ENCODE measurements around the gene HOXC12. TPM values are rescaled to one million over a fixed set of nuclear protein-coding genes. Genes with fewer than 3 reads are reported as not detected.

HOXC12 gene
- total RNA-seq, 1 experiment from 2014 or later, result not detected

DNA sequence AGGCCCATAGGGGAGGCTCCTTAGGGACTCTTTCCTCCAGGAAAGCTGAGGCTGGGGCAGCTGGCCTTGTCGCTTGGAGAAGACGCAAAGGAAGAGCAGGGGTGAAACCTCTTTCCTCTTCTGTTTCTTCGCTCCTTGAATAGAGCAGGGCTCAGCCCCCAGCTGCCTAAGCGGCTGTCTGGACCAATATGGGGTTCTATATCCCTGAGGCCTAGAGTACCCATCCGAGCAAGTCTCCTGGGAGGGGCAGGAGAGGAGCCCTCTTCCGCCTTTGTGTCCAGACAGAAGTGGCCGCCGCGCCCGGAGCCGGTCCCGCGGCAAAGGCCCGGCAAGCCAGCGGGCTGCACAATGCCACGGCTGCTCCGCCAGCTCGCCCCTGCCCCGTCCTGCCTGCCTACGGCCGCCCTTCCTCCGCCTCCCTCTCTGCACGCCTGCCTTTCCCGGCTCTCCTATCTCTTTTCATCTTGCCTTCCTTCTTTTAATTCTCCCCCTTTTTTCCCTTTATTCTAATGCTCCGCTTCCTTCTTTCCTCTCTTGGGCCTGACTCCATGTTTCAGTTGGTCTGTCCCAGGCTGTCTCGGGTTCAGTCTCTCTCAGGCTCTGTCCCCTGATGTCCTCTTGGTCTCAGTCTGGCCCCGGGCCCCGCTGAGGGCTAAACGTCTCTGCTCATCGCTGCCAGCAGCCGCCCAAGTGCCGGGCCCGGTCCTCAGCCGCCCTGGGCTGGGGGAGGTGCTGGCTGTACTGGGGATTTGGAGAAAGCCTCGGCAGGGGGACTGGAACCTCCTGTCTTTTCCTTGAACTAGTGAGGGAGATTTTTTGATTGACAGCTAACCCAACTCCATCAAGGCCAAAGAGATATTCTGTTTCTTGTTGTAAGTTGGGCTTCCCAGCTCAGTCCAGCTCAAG, 42.8 kb downstream of the HOXC12 start:
- in situ Hi-C loops (cut with HindIII; ENCODE audit: low pct_unique_long_range_greater_than_20kb, low sequenced_read_pairs), result no loop called here
- DNase-seq (ENCODE audit: low read depth, low spot score), result no peak

DNA sequence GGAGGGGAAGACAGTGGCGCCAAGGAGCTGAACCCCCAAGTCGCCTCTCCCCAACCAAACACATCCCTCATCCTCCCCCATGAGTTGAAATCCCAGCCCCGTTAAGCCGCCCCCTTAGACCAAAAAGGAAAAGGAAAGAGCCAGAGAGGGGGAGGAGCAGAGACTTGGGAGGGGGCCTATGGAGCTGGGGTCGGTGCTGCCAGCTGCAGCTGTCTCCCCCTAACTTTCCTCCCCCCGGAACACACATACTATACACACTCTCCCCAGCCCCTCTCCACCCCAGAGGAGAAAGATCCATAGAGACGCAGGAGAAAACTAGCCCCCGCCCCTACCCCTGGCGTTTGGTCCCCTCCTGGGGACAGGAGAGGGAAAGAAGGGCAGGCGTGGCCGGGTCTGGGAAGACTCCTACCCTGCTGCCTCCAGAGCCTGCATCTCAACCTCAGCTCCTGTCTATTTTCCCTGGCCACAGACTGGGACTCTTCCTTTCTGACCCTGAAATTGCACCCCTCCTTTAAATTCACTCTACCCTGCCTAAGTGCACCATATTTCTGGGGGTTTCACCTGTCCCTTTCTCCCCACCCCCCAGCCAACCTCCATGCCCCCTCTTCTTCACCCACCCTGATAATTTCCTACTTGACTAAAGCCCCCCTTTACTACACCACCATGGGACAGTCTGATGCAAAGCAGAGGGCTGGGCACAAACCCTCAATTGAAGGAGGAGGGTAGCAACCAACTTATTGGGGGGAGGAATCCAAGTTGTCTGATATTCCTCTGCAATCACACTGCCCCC, 43.6 kb downstream of the HOXC12 start:
- in situ Hi-C loops (cut with HindIII; ENCODE audit: low pct_unique_long_range_greater_than_20kb, low sequenced_read_pairs), result no loop called here
- no peak for DNase-seq (ENCODE audit: low read depth, low spot score)

DNA sequence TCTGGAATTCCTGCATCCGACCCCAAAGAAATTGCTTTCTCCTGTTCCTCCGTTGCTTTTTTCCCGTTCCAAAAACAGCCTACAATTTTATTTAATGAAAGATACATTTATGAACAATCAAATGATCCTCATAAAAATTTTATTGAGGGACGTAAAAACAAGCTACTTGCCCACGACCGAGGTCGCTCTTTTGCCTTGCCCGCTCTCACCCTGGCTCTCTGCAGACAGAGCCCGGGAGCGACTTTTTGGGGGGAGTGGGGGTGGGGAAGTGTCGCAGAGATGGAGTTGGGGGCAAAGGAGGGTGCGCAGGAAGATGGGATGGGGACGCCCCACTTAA, 44.2 kb downstream of the HOXC12 start:
- DNase-seq (ENCODE audit: low read depth, low spot score), result no peak
- in situ Hi-C loops (cut with HindIII; ENCODE audit: low pct_unique_long_range_greater_than_20kb, low sequenced_read_pairs), result no loop called here

DNA sequence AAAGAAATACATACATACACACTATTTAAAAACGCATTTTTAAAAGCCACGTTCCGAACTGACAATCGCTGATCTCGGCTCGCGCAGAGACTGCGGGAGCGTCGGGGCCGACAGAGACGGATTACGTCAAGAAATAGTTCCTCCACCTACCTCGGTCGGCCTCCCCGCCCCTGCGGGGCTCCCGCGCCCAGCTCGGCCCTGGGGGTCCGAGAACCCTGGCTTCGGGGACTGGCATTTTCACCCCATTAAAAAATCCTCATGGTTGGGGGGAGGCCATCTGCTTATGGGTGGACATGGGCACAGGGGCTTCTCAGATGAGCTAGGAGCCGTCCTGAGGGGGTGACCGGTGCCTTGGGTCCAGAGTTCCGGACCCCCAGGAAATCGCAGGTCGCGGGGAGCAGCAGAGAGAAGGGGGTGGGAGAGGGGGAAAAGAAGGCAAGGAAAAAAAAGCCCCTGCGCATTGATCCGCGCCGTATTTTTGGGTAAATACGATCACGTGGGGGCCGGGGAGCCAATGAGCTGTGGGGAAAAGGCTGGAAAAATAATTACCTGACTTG, 44.9 kb downstream of the HOXC12 start:
- DNase-seq (ENCODE audit: low read depth, low spot score), result peak; percentile 79
- in situ Hi-C loops (cut with HindIII; ENCODE audit: low pct_unique_long_range_greater_than_20kb, low sequenced_read_pairs), result no loop called here

DNA sequence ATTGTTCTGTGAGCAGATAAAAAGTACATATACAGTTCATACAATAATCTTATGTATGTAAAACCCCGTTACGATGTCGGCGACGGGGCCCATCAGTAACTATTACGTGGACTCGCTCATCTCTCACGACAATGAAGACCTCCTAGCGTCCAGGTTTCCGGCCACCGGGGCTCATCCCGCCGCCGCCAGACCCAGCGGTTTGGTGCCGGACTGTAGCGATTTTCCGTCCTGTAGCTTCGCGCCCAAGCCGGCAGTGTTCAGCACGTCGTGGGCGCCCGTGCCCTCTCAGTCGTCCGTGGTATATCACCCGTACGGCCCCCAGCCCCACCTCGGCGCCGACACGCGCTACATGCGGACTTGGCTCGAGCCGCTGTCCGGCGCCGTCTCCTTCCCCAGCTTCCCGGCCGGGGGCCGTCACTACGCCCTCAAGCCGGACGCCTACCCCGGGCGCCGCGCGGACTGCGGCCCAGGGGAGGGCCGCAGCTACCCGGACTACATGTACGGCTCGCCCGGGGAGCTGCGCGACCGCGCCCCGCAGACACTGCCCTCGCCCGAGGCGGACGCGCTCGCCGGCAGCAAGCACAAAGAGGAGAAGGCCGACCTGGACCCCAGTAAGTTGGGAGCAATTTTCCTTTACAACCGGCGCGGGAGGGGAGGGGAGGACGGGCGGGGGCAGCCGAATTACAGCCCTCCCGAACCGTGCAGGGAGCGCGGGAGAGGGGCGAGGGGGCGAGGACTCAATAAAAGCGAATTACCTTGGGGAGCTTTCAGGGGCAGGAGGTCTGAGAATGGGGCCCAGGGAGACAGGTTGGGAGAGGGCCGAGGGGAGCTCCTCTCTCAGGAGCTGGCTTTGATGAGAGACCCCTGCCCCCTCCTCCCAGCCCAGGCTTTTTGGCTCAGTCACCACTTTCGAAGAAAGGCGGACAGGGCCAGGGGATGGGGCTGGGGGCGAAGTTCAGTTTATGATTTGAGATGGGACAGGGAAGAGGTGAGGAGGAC, 45.7 kb downstream of the HOXC12 start, which contains the start of gene HOXC9:
HOXC9 (plus strand) TSS at position 46 of the 999 bp plus-strand sequence; CDS start at position 74, 28 bp downstream.
- in situ Hi-C loops (cut with HindIII; ENCODE audit: low pct_unique_long_range_greater_than_20kb, low sequenced_read_pairs), result no loop called here
- DNase-seq (ENCODE audit: low read depth, low spot score), result no peak

DNA sequence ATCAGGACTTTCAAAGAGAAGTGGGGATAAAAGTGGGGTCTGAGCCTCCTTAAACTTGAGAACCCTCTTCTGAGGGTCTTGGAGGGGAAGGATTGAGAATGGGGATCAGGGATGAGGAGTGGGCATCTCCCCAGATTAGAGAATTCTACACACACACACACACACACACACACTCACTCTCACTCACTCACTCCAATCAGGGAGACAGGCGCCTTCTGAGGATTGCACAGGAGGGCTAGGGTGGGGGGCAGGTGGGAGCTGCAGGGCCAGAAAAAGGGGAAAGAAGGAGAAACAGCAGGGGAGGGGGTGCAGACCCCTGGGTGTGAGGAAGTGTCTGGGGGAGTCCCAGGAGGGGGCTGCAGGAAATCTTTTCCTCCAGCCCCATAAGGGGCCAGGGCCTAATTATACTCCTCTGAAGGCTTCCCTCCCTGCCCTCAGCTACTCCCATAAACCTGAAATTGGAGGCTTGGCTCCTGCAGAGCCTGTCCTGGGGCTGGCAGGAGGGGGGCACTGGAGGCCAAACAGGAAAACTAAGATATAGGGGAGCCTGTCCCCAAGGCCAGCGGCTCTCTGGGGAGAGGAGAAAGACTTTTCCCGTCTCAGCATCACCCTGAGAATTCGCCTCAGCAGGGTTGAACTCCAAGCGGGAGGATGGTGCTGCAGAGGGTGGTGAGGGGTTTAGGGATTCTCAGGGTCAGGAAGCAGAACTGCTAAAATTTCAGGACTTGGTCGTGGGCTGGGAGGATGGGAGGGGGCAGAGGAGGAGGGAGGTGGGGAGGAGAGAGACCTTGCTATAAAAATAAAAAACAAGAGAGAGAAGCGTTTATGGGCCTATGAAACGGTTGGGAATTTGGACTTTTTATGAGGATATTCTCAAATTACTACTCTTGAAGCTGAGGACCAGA, 46.8 kb downstream of the HOXC12 start:
- DNase-seq (ENCODE audit: low read depth, low spot score), result no peak
- in situ Hi-C loops (cut with HindIII; ENCODE audit: low pct_unique_long_range_greater_than_20kb, low sequenced_read_pairs), result no loop called here

DNA sequence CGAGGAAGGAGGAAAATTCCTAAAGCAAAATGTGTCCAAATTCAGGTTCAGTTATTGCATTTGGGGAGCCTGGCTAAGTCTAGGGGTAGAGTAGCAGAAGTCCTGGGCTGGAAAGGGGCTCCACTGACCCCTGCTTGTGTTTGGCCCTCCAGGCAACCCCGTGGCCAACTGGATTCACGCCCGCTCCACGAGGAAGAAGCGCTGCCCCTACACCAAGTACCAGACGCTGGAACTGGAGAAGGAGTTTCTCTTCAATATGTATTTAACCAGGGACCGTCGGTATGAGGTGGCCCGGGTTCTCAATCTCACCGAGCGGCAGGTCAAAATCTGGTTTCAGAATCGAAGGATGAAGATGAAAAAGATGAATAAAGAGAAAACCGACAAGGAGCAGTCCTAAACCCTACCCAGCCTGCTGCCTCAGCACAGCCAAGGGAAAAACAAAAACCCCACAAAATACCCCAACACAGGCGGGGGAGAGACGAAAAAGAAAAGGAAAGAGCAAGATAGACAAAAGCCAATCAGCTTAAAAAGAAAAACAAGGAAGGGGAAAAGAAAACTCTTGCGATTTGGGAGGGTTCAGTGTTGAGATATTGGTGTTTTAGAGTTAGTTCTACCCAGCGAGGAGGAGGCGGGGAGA, 47.7 kb downstream of the HOXC12 start:
- in situ Hi-C loops (cut with HindIII; ENCODE audit: low pct_unique_long_range_greater_than_20kb, low sequenced_read_pairs), result no loop called here
- DNase-seq (ENCODE audit: low read depth, low spot score), result no peak

DNA sequence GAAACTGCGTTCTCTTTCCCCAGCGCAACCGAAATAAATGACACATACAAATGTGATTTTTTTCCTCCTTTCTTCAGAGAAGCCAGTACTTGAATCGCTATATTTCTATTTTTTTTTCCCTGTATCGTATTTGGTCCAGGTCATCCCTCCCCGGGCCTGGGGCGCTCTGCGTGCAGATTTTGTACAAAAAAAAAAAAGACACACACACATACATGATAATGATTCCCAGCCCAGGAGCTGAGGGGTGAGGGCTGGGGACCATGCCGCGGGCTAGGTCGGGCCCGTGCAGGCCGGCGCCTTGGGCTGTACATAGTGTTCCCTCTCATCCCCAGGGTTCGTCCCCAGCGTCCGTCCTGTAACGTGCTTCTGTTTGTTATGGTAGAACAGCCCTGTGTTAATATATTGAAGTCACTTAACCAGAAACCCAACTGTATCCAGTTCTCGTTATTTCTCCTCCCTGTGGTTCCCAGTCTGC, 48.2 kb downstream of the HOXC12 start:
- in situ Hi-C loops (cut with HindIII; ENCODE audit: low pct_unique_long_range_greater_than_20kb, low sequenced_read_pairs), result no loop called here
- DNase-seq (ENCODE audit: low read depth, low spot score), result no peak

DNA sequence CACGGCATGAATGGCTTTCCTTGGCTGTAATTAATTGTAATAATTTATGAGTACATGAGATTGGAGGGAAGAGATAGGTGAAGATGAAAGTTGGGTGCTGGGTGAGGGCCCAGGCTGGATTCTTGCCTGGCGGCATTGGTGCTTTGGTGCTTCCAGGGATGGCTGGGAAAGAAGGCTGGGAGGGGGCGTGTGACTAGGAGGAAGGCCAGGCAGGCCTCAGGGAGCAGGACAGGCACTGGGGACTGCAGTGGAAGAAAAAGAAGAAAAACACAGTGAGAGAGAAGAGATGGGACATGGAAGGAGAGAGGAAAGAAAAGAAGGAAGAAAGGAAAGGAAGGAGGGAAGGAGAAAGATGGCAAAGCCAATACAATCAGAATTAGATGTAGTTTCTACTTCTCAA, 48.9 kb downstream of the HOXC12 start:
- no peak for DNase-seq (ENCODE audit: low read depth, low spot score)
- in situ Hi-C loops (cut with HindIII; ENCODE audit: low pct_unique_long_range_greater_than_20kb, low sequenced_read_pairs), result no loop called here

DNA sequence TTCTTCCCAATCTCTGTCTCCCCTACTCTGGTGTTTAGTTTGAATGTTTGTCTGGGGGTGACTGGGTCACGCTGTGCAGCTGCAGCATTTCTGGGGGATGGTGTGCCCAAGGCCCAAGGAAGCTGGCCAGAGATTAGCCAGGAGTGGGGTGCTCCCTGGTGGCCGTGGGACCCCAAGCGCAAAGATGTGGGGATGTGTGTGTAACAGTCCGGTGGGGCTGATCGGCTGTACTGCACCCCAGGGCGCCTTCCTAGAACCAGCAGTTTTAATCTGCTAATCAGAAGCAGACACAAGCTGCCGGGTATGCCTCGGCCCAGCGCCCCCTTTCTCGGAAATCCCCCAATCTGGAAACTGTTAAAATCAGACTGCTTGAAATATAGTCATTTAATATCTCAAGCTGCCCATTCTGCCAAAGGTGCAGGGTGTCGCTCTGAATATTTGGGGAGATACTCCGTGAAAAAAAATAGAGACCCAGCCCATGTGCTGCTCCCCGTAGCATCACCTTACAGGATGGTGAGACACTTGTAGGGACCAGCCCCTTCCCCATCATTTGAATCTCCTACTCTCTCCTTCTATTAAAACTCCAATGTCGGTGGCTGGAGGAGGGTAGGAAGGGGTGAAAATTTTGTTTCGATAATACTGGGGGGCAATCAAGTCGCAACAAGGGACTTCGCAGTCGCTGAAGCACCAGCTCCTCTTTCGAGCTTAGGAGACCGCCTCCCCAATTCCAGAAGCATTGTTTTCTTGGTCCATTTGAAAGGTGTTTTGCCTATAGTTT, 49.5 kb downstream of the HOXC12 start:
- in situ Hi-C loops (cut with HindIII; ENCODE audit: low pct_unique_long_range_greater_than_20kb, low sequenced_read_pairs), result no loop called here
- DNase-seq (ENCODE audit: low read depth, low spot score), result no peak

DNA sequence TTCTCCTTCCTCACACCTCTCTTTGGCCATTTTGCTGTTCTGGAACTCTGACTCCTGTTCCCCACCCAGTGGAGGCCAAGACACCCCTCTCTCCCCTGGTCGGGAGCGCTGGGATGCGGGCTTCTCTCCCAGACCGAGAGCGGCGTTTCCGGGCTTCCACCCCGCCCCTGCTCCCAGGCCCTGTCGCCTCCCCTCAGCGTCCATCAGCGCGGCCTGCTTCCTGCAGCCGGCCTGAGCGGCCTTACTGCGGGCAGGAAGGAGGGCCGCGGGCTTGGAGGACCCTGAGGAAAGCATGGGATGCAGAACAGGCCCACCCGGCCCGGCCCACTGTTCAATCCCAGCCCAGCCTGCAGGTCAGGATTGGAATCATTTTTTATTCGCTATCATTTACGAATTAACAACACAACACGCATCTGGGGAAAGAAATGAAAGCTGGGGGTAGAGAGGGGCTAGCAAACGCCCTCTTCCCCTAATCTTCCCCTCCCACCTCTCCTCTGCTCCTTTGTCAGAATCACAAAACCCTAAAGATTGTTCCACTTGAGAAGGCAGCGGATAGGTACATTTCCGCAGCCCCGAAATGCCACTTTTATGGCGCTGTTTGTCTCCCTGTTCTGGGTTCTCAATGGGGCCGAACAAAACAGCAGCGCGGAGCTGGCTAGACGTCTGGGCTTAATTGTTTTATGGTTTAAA, 50.3 kb downstream of the HOXC12 start:
- peak; percentile 70 for DNase-seq (ENCODE audit: low read depth, low spot score)
- in situ Hi-C loops (cut with HindIII; ENCODE audit: low pct_unique_long_range_greater_than_20kb, low sequenced_read_pairs), result no loop called here

DNA sequence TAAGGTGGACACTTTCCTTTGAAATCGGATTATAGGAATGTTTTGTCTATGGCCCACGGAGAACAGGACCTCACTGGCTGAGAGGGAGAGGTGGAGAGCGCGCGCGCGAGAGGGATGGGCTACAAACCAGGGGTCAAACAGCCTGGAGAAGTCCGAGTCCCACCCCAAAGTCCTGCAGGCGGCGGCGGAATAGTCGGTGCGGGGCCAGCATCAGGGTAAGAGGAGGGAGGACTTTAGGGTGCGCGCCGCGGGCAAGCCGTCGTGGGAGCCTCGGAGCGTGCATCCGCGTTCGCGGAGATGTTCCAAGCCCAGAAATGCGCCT, 50.8 kb downstream of the HOXC12 start:
- DNase-seq (ENCODE audit: low read depth, low spot score), result no peak
- in situ Hi-C loops (cut with HindIII; ENCODE audit: low pct_unique_long_range_greater_than_20kb, low sequenced_read_pairs), result no loop called here

DNA sequence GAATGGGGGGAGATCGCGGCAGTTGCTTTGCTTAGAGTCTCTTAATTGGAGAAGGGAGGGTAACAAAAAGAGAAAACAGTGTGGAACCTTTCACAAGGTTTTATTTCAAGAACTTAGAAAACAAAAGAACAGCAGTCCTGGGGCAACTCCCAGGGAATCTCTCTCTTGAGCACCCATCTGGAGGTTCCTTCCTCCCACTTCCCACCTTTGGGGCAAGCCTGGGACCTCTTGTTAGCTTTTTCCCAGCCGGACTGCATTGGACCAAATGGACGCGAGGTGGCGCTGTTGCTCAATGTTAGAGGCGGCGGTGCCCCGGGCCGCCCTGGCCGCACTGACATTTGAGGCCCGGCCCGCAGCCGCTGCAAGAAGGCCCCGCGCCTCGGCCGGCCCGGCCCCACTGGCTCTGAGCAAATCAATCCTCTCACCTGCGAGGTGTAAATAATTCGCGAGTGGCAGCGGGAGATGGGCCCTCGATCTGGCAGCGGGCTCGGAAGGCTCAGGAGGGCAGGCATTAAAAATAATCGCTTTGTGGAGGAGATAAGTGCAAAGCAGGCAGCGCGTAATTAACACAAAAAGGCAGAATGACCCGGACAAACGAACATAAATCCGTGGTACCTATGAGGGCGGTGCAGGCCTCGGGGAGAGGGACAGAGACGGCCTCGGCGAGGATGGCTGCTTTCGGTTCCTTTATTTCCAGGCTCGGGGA, 51.3 kb downstream of the HOXC12 start:
- peak; percentile 91 for DNase-seq (ENCODE audit: low read depth, low spot score)
- in situ Hi-C loops (cut with HindIII; ENCODE audit: low pct_unique_long_range_greater_than_20kb, low sequenced_read_pairs), result no loop called here

DNA sequence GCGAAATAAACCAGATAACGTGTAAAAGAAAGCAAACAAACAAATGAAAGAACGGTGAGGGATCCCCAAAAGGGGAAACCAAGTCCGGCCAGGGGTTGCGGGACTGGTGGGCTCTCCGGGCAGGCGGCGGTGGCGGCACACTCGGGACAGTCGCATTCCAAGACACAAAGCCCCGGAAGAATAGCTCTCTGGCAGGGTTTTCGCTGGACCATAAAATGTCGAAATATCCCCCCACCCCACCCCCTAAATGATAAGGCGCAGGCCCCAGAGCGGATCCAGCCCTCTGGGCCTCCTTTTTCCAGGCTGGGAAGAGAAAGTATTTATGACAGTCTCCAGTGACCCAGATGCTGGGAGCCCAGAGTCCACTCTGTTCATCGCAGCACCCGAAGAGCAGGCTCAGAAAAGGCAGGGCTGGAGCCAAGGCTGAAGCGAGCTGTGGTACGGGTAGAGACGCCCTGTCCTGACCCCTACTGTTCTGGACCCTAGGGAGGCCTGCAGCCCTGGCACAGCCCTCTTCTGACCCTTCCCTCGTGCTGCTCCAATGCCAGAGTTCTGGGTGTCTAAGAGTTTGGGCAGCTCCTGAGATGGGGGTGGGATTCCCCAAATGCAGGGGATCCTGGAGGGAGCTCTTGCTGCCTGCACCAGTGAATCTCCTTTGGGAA, 52.0 kb downstream of the HOXC12 start:
- no peak for DNase-seq (ENCODE audit: low read depth, low spot score)
- in situ Hi-C loops (cut with HindIII; ENCODE audit: low pct_unique_long_range_greater_than_20kb, low sequenced_read_pairs), result no loop called here

Data from SK-MEL-5 (cell line).